ENCODE results near the gene CCDC154.

The CCDC154 gene

DNA sequence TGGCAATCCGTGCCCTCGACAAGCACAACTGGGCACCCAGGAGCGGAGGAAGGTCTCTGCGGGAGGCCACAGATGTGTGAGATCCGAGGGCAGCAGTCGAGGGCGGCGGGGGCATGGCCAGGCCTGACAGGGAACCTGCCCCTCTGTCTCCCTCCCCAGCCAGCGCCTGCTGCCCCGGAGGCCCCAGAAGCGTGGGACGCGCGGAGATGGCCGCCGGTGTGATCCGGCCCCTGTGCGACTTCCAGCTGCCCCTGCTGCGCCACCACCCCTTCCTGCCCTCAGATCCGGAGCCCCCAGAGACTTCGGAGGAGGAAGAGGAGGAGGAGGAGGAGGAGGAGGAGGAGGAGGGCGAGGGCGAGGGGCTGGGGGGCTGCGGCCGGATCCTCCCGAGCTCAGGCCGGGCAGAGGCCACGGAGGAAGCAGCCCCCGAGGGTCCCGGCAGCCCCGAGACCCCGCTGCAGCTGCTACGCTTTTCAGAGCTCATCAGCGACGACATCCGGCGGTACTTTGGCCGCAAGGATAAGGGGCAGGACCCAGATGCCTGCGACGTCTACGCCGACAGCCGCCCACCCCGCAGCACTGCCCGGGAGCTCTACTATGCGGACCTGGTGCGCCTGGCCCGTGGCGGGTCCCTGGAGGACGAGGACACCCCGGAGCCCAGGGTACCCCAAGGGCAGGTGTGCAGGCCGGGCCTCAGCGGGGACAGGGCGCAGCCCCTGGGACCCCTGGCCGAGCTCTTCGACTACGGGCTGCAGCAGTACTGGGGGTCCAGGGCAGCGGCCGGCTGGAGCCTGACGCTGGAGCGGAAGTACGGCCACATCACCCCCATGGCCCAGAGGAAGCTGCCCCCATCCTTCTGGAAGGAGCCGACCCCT, 11.7 kb downstream of the CCDC154 start (continued):
- TF ChIP-seq, protein P1, sequence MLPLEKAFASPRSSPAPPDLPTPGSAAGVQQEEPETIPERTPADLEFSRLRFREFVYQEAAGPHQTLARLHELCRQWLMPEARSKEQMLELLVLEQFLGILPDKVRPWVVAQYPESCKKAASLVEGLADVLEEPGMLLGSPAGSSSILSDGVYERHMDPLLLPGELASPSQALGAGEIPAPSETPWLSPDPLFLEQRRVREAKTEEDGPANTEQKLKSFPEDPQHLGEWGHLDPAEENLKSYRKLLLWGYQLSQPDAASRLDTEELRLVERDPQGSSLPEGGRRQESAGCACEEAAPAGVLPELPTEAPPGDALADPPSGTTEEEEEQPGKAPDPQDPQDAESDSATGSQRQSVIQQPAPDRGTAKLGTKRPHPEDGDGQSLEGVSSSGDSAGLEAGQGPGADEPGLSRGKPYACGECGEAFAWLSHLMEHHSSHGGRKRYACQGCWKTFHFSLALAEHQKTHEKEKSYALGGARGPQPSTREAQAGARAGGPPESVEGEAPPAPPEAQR (tag by site-specific recombination; IDR thresholded peaks at IDR 0.05), result no peak
- TF ChIP-seq IKZF3 (tag by site-specific recombination; IDR thresholded peaks at IDR 0.05) (no peak), MYNN (tag by site-specific recombination; IDR thresholded peaks at IDR 0.05; ENCODE audit: borderline replicate concordance) (no peak), ZNF777 (tag by site-specific recombination; IDR thresholded peaks at IDR 0.05; ENCODE audit: borderline replicate concordance) (no peak)
- TF ChIP-seq, protein P2, sequence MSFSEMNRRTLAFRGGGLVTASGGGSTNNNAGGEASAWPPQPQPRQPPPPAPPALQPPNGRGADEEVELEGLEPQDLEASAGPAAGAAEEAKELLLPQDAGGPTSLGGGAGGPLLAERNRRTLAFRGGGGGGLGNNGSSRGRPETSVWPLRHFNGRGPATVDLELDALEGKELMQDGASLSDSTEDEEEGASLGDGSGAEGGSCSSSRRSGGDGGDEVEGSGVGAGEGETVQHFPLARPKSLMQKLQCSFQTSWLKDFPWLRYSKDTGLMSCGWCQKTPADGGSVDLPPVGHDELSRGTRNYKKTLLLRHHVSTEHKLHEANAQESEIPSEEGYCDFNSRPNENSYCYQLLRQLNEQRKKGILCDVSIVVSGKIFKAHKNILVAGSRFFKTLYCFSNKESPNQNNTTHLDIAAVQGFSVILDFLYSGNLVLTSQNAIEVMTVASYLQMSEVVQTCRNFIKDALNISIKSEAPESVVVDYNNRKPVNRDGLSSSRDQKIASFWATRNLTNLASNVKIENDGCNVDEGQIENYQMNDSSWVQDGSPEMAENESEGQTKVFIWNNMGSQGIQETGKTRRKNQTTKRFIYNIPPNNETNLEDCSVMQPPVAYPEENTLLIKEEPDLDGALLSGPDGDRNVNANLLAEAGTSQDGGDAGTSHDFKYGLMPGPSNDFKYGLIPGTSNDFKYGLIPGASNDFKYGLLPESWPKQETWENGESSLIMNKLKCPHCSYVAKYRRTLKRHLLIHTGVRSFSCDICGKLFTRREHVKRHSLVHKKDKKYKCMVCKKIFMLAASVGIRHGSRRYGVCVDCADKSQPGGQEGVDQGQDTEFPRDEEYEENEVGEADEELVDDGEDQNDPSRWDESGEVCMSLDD (tag by site-specific recombination; IDR thresholded peaks at IDR 0.05), result no peak

DNA sequence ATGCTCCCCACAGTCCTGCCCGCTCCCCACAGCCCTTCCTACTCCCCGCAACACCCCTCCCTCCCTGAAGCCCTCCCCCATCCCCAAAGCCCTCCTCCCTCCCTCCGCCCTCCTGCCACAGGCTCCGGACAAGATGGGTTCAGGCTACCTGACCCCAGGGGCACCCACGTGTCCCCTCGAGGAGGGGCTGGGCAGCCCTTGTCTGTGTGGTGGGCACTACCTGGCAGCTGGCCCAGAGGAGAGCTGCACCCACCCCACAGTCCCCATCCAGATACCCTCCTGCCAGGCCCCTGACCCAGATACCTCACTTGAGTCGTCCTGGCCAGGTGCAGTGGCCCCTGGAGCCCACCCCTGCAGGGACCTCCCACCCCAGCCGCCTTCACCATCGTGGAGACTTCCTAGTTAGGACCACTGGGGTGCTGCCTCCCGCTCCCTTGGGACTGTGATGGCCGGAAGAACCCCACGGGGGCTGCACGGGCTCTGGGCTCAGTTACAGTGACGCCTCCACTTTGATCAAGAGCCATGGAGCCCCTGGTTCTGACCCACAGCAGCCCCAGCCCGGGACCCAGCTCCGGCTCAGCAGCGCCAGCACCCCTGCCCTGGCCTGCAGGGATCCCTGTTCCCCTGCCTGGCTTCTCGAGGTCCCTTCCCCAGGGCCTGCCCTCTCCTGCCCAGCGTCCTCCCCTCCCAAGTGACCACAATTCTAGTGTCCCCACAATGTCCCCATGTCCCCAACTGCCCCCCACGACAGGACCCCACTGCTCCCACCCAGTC, 12.7 kb downstream of the CCDC154 start:
- no peak overlapping the region for H3K27ac ChIP-seq (ENCODE audit: extremely low read depth, low read depth, low read length)
- no peaks in the 10 kb centered on the region for H3K9me3 ChIP-seq (ENCODE audit: control insufficient read depth, insufficient read depth, low read depth, low read length)
- CTCF ChIA-PET, result interaction anchor here (0.7 kb wide), 1 partner anchor 157 kb away, joined by 3 read pairs; no protein-coding TSS in a partner anchor
- no peak for TF ChIP-seq KLF8 (tag by site-specific recombination; IDR thresholded peaks at IDR 0.05)
- TF ChIP-seq, protein P3, sequence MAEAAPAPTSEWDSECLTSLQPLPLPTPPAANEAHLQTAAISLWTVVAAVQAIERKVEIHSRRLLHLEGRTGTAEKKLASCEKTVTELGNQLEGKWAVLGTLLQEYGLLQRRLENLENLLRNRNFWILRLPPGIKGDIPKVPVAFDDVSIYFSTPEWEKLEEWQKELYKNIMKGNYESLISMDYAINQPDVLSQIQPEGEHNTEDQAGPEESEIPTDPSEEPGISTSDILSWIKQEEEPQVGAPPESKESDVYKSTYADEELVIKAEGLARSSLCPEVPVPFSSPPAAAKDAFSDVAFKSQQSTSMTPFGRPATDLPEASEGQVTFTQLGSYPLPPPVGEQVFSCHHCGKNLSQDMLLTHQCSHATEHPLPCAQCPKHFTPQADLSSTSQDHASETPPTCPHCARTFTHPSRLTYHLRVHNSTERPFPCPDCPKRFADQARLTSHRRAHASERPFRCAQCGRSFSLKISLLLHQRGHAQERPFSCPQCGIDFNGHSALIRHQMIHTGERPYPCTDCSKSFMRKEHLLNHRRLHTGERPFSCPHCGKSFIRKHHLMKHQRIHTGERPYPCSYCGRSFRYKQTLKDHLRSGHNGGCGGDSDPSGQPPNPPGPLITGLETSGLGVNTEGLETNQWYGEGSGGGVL (tag by site-specific recombination; IDR thresholded peaks at IDR 0.05), result no peak
- TF ChIP-seq ZNF623 (tag by site-specific recombination; IDR thresholded peaks at IDR 0.05), result no peak
- TF ChIP-seq SP7 (tag by site-specific recombination; IDR thresholded peaks at IDR 0.05), result no peak
- TF ChIP-seq, protein P4, sequence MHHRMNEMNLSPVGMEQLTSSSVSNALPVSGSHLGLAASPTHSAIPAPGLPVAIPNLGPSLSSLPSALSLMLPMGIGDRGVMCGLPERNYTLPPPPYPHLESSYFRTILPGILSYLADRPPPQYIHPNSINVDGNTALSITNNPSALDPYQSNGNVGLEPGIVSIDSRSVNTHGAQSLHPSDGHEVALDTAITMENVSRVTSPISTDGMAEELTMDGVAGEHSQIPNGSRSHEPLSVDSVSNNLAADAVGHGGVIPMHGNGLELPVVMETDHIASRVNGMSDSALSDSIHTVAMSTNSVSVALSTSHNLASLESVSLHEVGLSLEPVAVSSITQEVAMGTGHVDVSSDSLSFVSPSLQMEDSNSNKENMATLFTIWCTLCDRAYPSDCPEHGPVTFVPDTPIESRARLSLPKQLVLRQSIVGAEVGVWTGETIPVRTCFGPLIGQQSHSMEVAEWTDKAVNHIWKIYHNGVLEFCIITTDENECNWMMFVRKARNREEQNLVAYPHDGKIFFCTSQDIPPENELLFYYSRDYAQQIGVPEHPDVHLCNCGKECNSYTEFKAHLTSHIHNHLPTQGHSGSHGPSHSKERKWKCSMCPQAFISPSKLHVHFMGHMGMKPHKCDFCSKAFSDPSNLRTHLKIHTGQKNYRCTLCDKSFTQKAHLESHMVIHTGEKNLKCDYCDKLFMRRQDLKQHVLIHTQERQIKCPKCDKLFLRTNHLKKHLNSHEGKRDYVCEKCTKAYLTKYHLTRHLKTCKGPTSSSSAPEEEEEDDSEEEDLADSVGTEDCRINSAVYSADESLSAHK (tag by site-specific recombination; IDR thresholded peaks at IDR 0.05), result no peak
- TF ChIP-seq KLF9 (tag by site-specific recombination; IDR thresholded peaks at IDR 0.05; ENCODE audit: low read depth), result no peak
- TF ChIP-seq ZNF571 (tag by site-specific recombination; IDR thresholded peaks at IDR 0.05), result no peak
- TF ChIP-seq, protein P5, sequence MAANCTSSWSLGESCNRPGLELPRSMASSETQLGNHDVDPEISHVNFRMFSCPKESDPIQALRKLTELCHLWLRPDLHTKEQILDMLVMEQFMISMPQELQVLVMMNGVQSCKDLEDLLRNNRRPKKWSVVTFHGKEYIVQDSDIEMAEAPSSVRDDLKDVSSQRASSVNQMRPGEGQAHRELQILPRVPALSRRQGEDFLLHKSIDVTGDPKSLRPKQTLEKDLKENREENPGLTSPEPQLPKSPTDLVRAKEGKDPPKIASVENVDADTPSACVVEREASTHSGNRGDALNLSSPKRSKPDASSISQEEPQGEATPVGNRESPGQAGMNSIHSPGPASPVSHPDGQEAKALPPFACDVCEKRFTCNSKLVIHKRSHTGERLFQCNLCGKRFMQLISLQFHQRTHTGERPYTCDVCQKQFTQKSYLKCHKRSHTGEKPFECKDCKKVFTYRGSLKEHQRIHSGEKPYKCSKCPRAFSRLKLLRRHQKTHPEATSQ (tag by site-specific recombination; IDR thresholded peaks at IDR 0.05), result no peak
- TF ChIP-seq ZNF596 (tag by site-specific recombination; IDR thresholded peaks at IDR 0.05), result no peak
- no peak for TF ChIP-seq ZNF837 (tag by site-specific recombination; IDR thresholded peaks at IDR 0.05)
- TF ChIP-seq ZNF138 (tag by site-specific recombination; IDR thresholded peaks at IDR 0.05; ENCODE audit: borderline replicate concordance), result no peak
- no peak for TF ChIP-seq ZNF214 (tag by site-specific recombination; IDR thresholded peaks at IDR 0.05; ENCODE audit: borderline replicate concordance)
- TF ChIP-seq ZNF19 (tag by site-specific recombination; IDR thresholded peaks at IDR 0.05; ENCODE audit: low read depth), result no peak
- TF ChIP-seq, protein P6, sequence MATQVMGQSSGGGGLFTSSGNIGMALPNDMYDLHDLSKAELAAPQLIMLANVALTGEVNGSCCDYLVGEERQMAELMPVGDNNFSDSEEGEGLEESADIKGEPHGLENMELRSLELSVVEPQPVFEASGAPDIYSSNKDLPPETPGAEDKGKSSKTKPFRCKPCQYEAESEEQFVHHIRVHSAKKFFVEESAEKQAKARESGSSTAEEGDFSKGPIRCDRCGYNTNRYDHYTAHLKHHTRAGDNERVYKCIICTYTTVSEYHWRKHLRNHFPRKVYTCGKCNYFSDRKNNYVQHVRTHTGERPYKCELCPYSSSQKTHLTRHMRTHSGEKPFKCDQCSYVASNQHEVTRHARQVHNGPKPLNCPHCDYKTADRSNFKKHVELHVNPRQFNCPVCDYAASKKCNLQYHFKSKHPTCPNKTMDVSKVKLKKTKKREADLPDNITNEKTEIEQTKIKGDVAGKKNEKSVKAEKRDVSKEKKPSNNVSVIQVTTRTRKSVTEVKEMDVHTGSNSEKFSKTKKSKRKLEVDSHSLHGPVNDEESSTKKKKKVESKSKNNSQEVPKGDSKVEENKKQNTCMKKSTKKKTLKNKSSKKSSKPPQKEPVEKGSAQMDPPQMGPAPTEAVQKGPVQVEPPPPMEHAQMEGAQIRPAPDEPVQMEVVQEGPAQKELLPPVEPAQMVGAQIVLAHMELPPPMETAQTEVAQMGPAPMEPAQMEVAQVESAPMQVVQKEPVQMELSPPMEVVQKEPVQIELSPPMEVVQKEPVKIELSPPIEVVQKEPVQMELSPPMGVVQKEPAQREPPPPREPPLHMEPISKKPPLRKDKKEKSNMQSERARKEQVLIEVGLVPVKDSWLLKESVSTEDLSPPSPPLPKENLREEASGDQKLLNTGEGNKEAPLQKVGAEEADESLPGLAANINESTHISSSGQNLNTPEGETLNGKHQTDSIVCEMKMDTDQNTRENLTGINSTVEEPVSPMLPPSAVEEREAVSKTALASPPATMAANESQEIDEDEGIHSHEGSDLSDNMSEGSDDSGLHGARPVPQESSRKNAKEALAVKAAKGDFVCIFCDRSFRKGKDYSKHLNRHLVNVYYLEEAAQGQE (tag by site-specific recombination; IDR thresholded peaks at IDR 0.05), result no peak
- TF ChIP-seq ZNF404 (tag by site-specific recombination; IDR thresholded peaks at IDR 0.05), result no peak
- H3K4me3 ChIP-seq (ENCODE audit: low read depth, low read length), result no peak overlapping the region
- H3K4me1 ChIP-seq (ENCODE audit: control insufficient read depth, insufficient read depth, low read length), result no peaks in the 10 kb centered on the region; the same call in 1 of the 2 replicates
- H3K36me3 ChIP-seq (ENCODE audit: control insufficient read depth in 2 of 2, insufficient read depth in 1 of 2, low read length in 2 of 2), result no peaks in the 10 kb centered on the region
- POLR2A ChIA-PET, result interaction anchor here (1.4 kb wide), 1 partner anchor 11 kb away, joined by 4 read pairs; the partner anchor contains the start of gene UQCC4

Data from HEK293 (cell line).